ENCODE results near the gene LASP1NB.
"Not testable (repeated sequence)": the region's sequence is repeated elsewhere in the genome, so short reads cannot be mapped to it uniquely, and the experiment has no call there.

The LASP1NB gene

GRCh38 chr17:38947189-38947588, 21.8 kb downstream of the LASP1NB start:
- TF ChIP-seq CTCF (IDR thresholded peaks at IDR 0.05; ENCODE audit: low read depth, low read length, missing control alignments): no peak
- H3K4me3 ChIP-seq (ENCODE audit: low read depth, low read length): no peak overlapping the region
- in situ Hi-C loops (cut with HindIII; ENCODE audit: low sequenced_read_pairs): no loop called here
- no peak for DNase-seq (ENCODE audit: low read depth)

GRCh38 chr17:38953800-38954199, 28.4 kb downstream of the LASP1NB start:
- in situ Hi-C loops (cut with HindIII; ENCODE audit: low sequenced_read_pairs); DNase-seq (ENCODE audit: low read depth): not testable (repeated sequence)

GRCh38 chr17:38958326-38958725, 32.9 kb downstream of the LASP1NB start:
- no peak for TF ChIP-seq CTCF (IDR thresholded peaks at IDR 0.05; ENCODE audit: low read depth, low read length, missing control alignments)
- DNase-seq (ENCODE audit: low read depth): no peak
- in situ Hi-C loops (cut with HindIII; ENCODE audit: low sequenced_read_pairs): no loop called here
- no peak overlapping the region for H3K4me3 ChIP-seq (ENCODE audit: low read depth, low read length)

More at GRCh38 chr17:38953800-38954199, 28.4 kb downstream of the LASP1NB start:
- H3K4me3 ChIP-seq (ENCODE audit: low read depth, low read length): not testable (repeated sequence)

DNA sequence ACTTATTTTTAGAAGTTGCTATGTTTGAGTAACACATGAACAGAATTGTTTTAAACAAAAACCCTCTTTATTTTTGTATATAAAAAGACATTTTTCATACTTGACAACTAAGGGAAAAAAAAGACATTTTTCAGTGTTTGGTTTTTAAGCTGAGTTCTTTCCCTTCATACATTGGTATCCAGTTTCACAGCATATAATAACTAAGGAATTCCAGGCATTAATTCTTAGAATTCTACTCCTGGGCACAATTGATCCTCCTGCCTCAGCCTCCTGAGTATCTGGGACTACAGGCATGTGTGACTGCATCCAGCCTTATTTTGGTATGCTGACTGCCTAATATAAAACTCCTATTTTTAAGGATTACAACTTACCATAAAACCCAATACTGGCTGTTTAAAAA, 33.3 kb downstream of the LASP1NB start:
- H3K4me3 ChIP-seq (ENCODE audit: low read depth, low read length): no peak overlapping the region
- no peak for TF ChIP-seq CTCF (IDR thresholded peaks at IDR 0.05; ENCODE audit: low read depth, low read length, missing control alignments)
- in situ Hi-C loops (cut with HindIII; ENCODE audit: low sequenced_read_pairs): no loop called here
- peak; percentile 8 for DNase-seq (ENCODE audit: low read depth)

DNA sequence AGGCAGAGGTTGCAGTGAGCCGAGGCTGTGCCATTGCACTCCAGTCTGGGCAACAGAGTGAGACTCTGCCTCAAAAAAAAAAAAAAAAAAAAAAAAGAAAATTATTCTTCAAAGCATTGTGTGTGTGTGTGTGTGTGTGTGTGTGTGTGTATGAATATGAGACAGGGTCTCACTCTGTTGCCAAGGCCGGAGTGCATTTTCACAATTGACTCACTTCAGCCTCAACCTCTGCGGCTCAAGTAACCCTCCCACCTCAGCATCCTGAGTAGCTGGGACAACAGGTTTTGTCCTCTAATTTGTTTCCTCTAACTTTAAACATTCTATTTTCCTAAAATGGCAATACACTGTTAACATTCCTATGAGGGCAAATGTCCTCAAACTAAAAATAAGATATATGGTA, 34.1 kb downstream of the LASP1NB start:
- no peak for DNase-seq (ENCODE audit: low read depth)
- H3K4me3 ChIP-seq (ENCODE audit: low read depth, low read length): no peak overlapping the region
- no peak for TF ChIP-seq CTCF (IDR thresholded peaks at IDR 0.05; ENCODE audit: low read depth, low read length, missing control alignments)
- in situ Hi-C loops (cut with HindIII; ENCODE audit: low sequenced_read_pairs): no loop called here

- in situ Hi-C loops (cut with HindIII; ENCODE audit: low sequenced_read_pairs): no loop called here
- no peak for TF ChIP-seq CTCF (IDR thresholded peaks at IDR 0.05; ENCODE audit: low read depth, low read length, missing control alignments)
- no peak for DNase-seq (ENCODE audit: low read depth)
- no peak overlapping the region for H3K4me3 ChIP-seq (ENCODE audit: low read depth, low read length)
Measured at GRCh38 chr17:38960402-38960801, 35.0 kb downstream of the LASP1NB start.

DNA sequence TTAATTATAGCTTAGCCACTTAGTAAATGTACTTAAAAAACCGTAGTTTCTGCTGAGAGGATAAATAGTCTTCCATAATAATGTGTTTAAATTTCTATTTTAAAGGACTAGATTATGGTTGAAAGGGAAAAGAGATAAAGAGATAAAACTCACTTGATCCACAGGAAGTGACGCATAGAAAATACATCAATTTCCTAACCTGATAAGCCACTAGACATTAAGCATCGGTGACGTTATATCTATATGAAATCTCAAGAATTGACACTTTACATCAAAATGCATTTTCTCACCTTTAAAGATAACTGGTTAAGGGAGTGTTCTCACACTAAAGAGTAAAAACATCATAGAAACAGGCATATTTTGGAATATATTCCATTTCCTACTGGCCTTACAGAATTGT, 36.0 kb downstream of the LASP1NB start:
- no peak for TF ChIP-seq CTCF (IDR thresholded peaks at IDR 0.05; ENCODE audit: low read depth, low read length, missing control alignments)
- no peak for DNase-seq (ENCODE audit: low read depth)
- H3K4me3 ChIP-seq (ENCODE audit: low read depth, low read length): no peak overlapping the region
- in situ Hi-C loops (cut with HindIII; ENCODE audit: low sequenced_read_pairs): no loop called here

Data from astrocyte of the cerebellum (primary cell).